GM12878 (cell line): ENCODE results near the gene KIF21B. TPM values are rescaled to one million over a fixed set of nuclear protein-coding genes. Genes with fewer than 3 reads are reported as not detected.

Experiments used
- ATAC-seq: fragments of 200-7000 bp; cut with Tn5 transposase; 3 replicates; pipeline ENCODE4 v1.9.1; 2020; ENCODE audit warnings: mild to moderate bottlenecking, moderate library complexity
- BruUV-seq: library from RNA; stranded (reverse); fragments of 400-500 nt; replicated peaks from 2 replicates; lab custom pipeline; 2021; lab: Mats Ljungman, UMichigan
- CTCF ChIA-PET: fragments of 300-600 bp; sonication (Branson Sonifier 250); formaldehyde crosslinking; extraction: SDS; loops from one replicate; lab custom pipeline; 2021; ENCODE audit warnings: inconsistent platforms; lab: Yijun Ruan, JAX
- POLR2A ChIA-PET: fragments of 350-600 bp; formaldehyde crosslinking; extraction: SDS; loops from one replicate; lab custom pipeline; 2021; ENCODE audit warnings: inconsistent platforms; lab: Charles Lee
- RAD21 ChIA-PET: fragments of 300-600 bp; sonication (Branson Sonifier 250); formaldehyde crosslinking; loops from one replicate; lab custom pipeline; 2023; ENCODE audit warnings: antibody characterized with exemption; ENCODE audit not compliant: unreplicated experiment; lab: Charles Lee
- SMC1A ChIA-PET: fragments of 300-600 bp; sonication (Branson Sonifier 250); formaldehyde crosslinking; loops from one replicate; lab custom pipeline; 2023; ENCODE audit not compliant: unreplicated experiment, uncharacterized antibody; lab: Charles Lee
- DNase-seq: peaks from one replicate; pipeline ENCODE4 v3.0.0-alpha.2; 2011; ENCODE audit warnings: low read depth, low spot score
- FAIRE-seq: peaks from 3 replicates; lab custom pipeline; 2011; peaks lifted over from hg19 to GRCh38; lab: Jason Lieb, UNC
- H2AFZ ChIP-seq: 2 replicates; pipeline ENCODE4 v1.6.0; 2011; ENCODE audit warnings: low read depth, low read length, control low read depth; ENCODE audit not compliant: control insufficient read depth
- H3K27ac ChIP-seq: 2 replicates; pipeline ENCODE4 v1.5.1; 2011; ENCODE audit warnings: control low read depth; ENCODE audit not compliant: control insufficient read depth, insufficient read depth
- H3K27me3 ChIP-seq, 2 experiments: replicated peaks in 1 of 2; 2 replicates each; pipeline versions ENCODE4 v1.6.0 to v1.6.1; 2011; ENCODE audit warnings: low read length in 1 of 2; ENCODE audit not compliant: control insufficient read depth in 2 of 2, insufficient read depth in 2 of 2
- H3K36me3 ChIP-seq, 2 experiments: 2 replicates each; pipeline ENCODE4 v1.5.1; 2011; ENCODE audit warnings: low read length in 1 of 2; ENCODE audit not compliant: control insufficient read depth in 2 of 2, insufficient read depth in 2 of 2
- H3K4me1 ChIP-seq: 2 replicates; pipeline ENCODE4 v1.6.1; 2011; ENCODE audit warnings: mild to moderate bottlenecking, low read length, moderate library complexity, mixed read lengths; ENCODE audit not compliant: control insufficient read depth, insufficient read depth
- H3K4me2 ChIP-seq: 2 replicates; pipeline ENCODE4 v1.6.0; 2011; ENCODE audit warnings: control low read depth; ENCODE audit not compliant: control insufficient read depth, insufficient read depth
- H3K4me3 ChIP-seq: fragments of 200-600 bp; sonication (generic); 2 replicates; pipeline ENCODE4 v1.5.1; 2016
- H3K79me2 ChIP-seq: 2 replicates; pipeline ENCODE4 v1.6.0; 2011; ENCODE audit warnings: low read length; ENCODE audit not compliant: control insufficient read depth, insufficient read depth
- H3K9ac ChIP-seq: 2 replicates; pipeline ENCODE4 v1.8.0; 2011; ENCODE audit warnings: low read length, control low read depth, mixed read lengths; ENCODE audit not compliant: control insufficient read depth, insufficient read depth
- H3K9me3 ChIP-seq: replicated peaks from 3 replicates; pipeline ENCODE4 v1.5.1; 2011; ENCODE audit warnings: mild to moderate bottlenecking, low read length; ENCODE audit not compliant: control insufficient read depth, insufficient read depth
- H4K20me1 ChIP-seq: 2 replicates; pipeline ENCODE4 v1.6.0; 2011; ENCODE audit not compliant: control insufficient read depth, insufficient read depth
- ATF3 ChIP-seq: IDR thresholded peaks from 2 replicates; pipeline ENCODE4 v1.6.1; 2011; ENCODE audit warnings: low read depth, mild to moderate bottlenecking, low read length, moderate library complexity, borderline replicate concordance; ENCODE audit errors: extremely low read depth
- CBX5 ChIP-seq: sonication (generic); IDR thresholded peaks from 2 replicates; pipeline ENCODE4 v1.6.1; 2016; ENCODE audit warnings: low read depth, moderate library complexity, mild to moderate bottlenecking, inconsistent platforms
- ESRRA ChIP-seq: IDR thresholded peaks from 2 replicates; pipeline ENCODE4 v1.6.1; 2012; ENCODE audit warnings: mild to moderate bottlenecking, low read length, improper control_type of control experiment
- FOS ChIP-seq: IDR thresholded peaks from 3 replicates; pipeline ENCODE4 v1.6.1; 2011; ENCODE audit warnings: borderline replicate concordance; ENCODE audit not compliant: insufficient read length; ENCODE audit errors: extremely low read depth
- KAT2A ChIP-seq: conservative IDR thresholded peaks from 2 replicates; pipeline ENCODE4 v1.6.1; 2011; ENCODE audit warnings: low read depth, low read length; ENCODE audit not compliant: control insufficient read depth
- MTA2 ChIP-seq: fragments of 450-650 bp; IDR thresholded peaks from 2 replicates; pipeline ENCODE4 v1.6.1; 2016; ENCODE audit warnings: low read depth, mild to moderate bottlenecking, moderate library complexity
- MYC ChIP-seq: IDR thresholded peaks from 2 replicates; pipeline ENCODE4 v1.6.1; 2011; ENCODE audit warnings: mild to moderate bottlenecking, low read length, moderate library complexity, inconsistent platforms; ENCODE audit not compliant: insufficient read depth, insufficient replicate concordance, insufficient read length, severe bottlenecking
- NFYA ChIP-seq: IDR thresholded peaks from 2 replicates; pipeline ENCODE4 v1.6.1; 2011; ENCODE audit warnings: low read depth, mild to moderate bottlenecking, low read length, improper control_type of control experiment, borderline replicate concordance
- NR2C1 ChIP-seq: fragments of 450-650 bp; IDR thresholded peaks from 2 replicates; pipeline ENCODE4 v1.6.1; 2017; ENCODE audit warnings: antibody characterized with exemption, mild to moderate bottlenecking, moderate library complexity
- PAX8 ChIP-seq: fragments of 450-650 bp; IDR thresholded peaks from 2 replicates; pipeline ENCODE4 v1.6.1; 2017; ENCODE audit warnings: mild to moderate bottlenecking, moderate library complexity
- POLR2A ChIP-seq: IDR thresholded peaks from 2 replicates; pipeline ENCODE4 v1.6.1; 2011; ENCODE audit warnings: low read depth, mild to moderate bottlenecking, low read length
- SIN3A ChIP-seq: IDR thresholded peaks from 2 replicates; pipeline ENCODE4 v1.6.1; 2012; ENCODE audit warnings: low read depth, low read length, improper control_type of control experiment
- TAF1 ChIP-seq: IDR thresholded peaks from 2 replicates; pipeline ENCODE4 v1.6.1; 2011; ENCODE audit warnings: mild to moderate bottlenecking, low read depth, low read length, borderline replicate concordance
- TCF3 ChIP-seq: IDR thresholded peaks from 2 replicates; pipeline ENCODE4 v1.6.1; 2012; ENCODE audit warnings: low read depth, mild to moderate bottlenecking, low read length, borderline replicate concordance; ENCODE audit not compliant: insufficient read depth
- ZSCAN29 ChIP-seq: fragments of 450-650 bp; IDR thresholded peaks from 2 replicates; pipeline ENCODE4 v1.6.1; 2017; ENCODE audit warnings: mild to moderate bottlenecking, moderate library complexity
- WGBS: methylation state at CpG from one replicate; pipeline ENCODE4 v1.1.6; 2016; ENCODE audit warnings: low lambda C conversion rate; ENCODE audit not compliant: insufficient replicate concordance, insufficient coverage; ENCODE audit errors: missing lambda C conversion rate; 5-methylcytosine and 5-hydroxymethylcytosine counted together
- in situ Hi-C: fragments of 300-500 bp; cut with MboI; formaldehyde crosslinking; loops from 9 replicates; pipeline ENCODE4 v1.14.3; 2018; ENCODE audit warnings: mixed read lengths
- intact Hi-C: fragments of 100-400 bp; cut with micrococcal nuclease; formaldehyde crosslinking; loops from one replicate; pipeline ENCODE4 v1.14.2; 2022; ENCODE audit not compliant: unreplicated experiment
- polyA plus RNA-seq, 11 experiments: library from polyadenylated mRNA; depleted of rRNA in 4 of 11; unstranded in 6 of 11; stranded (reverse) in 5 of 11; fragments of >200 nt; fragmentation: Nextera tagmentation in 4 of 11; fragmentation: Illumina TruSeq in 1 of 11; extraction: Ambion mirVana in 4 of 11; extraction: Trizol in 1 of 11; gene quantifications; 1 replicate in 1 of 11; 2 replicates in 10 of 11; pipeline versions ENCODE4 v1.2.1 to v1.2.3, GENCODE V29; 2011 to 2016; ENCODE audit warnings: inconsistent platforms in 2 of 11, missing spikeins in 2 of 11, low read depth in 1 of 11
- total RNA-seq, 4 experiments: library from RNA; depleted of rRNA in 3 of 4; stranded (reverse); fragments of >200 nt in 3 of 4; fragmentation: Illumina TruSeq in 1 of 4; extraction: Trizol in 1 of 4; gene quantifications; 2 replicates each; pipeline versions ENCODE4 v1.2.1 to v1.2.3, GENCODE V29; 2013 to 2021
- TF ChIP-seq, protein P1 (sequence below): fragments of 150-350 bp; IDR thresholded peaks from 2 replicates; pipeline ENCODE4 v1.6.1; 2014; ENCODE audit warnings: mild to moderate bottlenecking, low read depth, low read length
- TF ChIP-seq, protein P2 (sequence below): fragments of 450-650 bp; IDR thresholded peaks from 2 replicates; pipeline ENCODE4 v1.6.1; 2014; ENCODE audit warnings: mild to moderate bottlenecking

Gene KIF21B
- total and polyA plus RNA-seq, 10 of the 15 experiments (the other 5 are each of a cell fraction or from before 2014, with no cell fraction given): 2.3 to 47.7 (median 12.6) TPM

- CTCF ChIA-PET: interaction anchor here (1.3 kb wide), 1 partner anchor 13 kb away, joined by 3 read pairs; no protein-coding TSS in a partner anchor
- 100% methylated on average over 1 of the region's 1 CpG for WGBS
- no peak for DNase-seq
Measured at GRCh38 chr1:200985481-200985880, 38.0 kb downstream of the KIF21B start.

More at GRCh38 chr1:200985481-200985880, 38.0 kb downstream of the KIF21B start:
- POLR2A ChIA-PET: no interaction called here
- intact Hi-C loops: no loop called here
- Histone ChIP-seq H3K36me3 (peaks cover 14 to 37% of the 10 kb centered on the region in 2 experiments; a peak in 3 of 4 replicates), H3K27ac (no peak overlapping the region), H3K4me2 (no peak overlapping the region), H3K4me1 (no peaks in the 10 kb centered on the region), H3K79me2 (no peaks in the 10 kb centered on the region), H3K9ac (no peak overlapping the region), H4K20me1 (no peaks in the 10 kb centered on the region), H3K27me3 (no peaks in the 10 kb centered on the region), H3K9me3 (no peaks in the 10 kb centered on the region), H2AFZ (no peak overlapping the region), H3K4me3 (no peak overlapping the region)
- FAIRE-seq (no peak), ATAC-seq (no peak)
- TF ChIP-seq KAT2A (no peak), ESRRA (no peak), MYC (no peak), PAX8 (no peak), MTA2 (no peak), TAF1 (no peak), FOS (no peak), CBX5 (no peak), TCF3 (no peak), NFYA (no peak), SIN3A (no peak), ZSCAN29 (no peak), ATF3 (no peak), NR2C1 (no peak), POLR2A (no peak)
- TF ChIP-seq, protein P1, sequence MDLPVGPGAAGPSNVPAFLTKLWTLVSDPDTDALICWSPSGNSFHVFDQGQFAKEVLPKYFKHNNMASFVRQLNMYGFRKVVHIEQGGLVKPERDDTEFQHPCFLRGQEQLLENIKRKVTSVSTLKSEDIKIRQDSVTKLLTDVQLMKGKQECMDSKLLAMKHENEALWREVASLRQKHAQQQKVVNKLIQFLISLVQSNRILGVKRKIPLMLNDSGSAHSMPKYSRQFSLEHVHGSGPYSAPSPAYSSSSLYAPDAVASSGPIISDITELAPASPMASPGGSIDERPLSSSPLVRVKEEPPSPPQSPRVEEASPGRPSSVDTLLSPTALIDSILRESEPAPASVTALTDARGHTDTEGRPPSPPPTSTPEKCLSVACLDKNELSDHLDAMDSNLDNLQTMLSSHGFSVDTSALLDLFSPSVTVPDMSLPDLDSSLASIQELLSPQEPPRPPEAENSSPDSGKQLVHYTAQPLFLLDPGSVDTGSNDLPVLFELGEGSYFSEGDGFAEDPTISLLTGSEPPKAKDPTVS: no peak
- TF ChIP-seq, protein P2, sequence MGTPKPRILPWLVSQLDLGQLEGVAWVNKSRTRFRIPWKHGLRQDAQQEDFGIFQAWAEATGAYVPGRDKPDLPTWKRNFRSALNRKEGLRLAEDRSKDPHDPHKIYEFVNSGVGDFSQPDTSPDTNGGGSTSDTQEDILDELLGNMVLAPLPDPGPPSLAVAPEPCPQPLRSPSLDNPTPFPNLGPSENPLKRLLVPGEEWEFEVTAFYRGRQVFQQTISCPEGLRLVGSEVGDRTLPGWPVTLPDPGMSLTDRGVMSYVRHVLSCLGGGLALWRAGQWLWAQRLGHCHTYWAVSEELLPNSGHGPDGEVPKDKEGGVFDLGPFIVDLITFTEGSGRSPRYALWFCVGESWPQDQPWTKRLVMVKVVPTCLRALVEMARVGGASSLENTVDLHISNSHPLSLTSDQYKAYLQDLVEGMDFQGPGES: no peak
- SMC1A ChIA-PET: no interaction called here
- RAD21 ChIA-PET: no interaction called here
- in situ Hi-C loops: no loop called here
- BruUV-seq: no TSS peak
